Measurements from ENCODE around the gene ADAMTS17.

The ADAMTS17 gene

GRCh38 chr15:100113351-100114080 is 228.3 kb downstream of the ADAMTS17 start:
- no peak for TF ChIP-seq CTCF (IDR thresholded peaks at IDR 0.05)

GRCh38 chr15:100112636-100113305 is 229.0 kb downstream of the ADAMTS17 start:
- no peak for TF ChIP-seq CTCF (IDR thresholded peaks at IDR 0.05)

GRCh38 chr15:100112061-100112420 is 229.7 kb downstream of the ADAMTS17 start:
- TF ChIP-seq CTCF (IDR thresholded peaks at IDR 0.05): no peak

GRCh38 chr15:100111125-100112060 is 230.4 kb downstream of the ADAMTS17 start:
- TF ChIP-seq CTCF (IDR thresholded peaks at IDR 0.05): no peak

- no peak for TF ChIP-seq CTCF (IDR thresholded peaks at IDR 0.05)
These were observed 232.2 kb downstream of the ADAMTS17 start for GRCh38 chr15:100109486-100110035.

- TF ChIP-seq CTCF (IDR thresholded peaks at IDR 0.05): no peak
These were observed 232.9 kb downstream of the ADAMTS17 start for GRCh38 chr15:100108846-100109245.

GRCh38 chr15:100108346-100108745 is 233.4 kb downstream of the ADAMTS17 start:
- no peak for TF ChIP-seq CTCF (IDR thresholded peaks at IDR 0.05)

All from LNCAP (cell line).